Prostate gland (tissue), 2 donors: ENCODE results near the gene PEX6.

Source experiments
- CTCF ChIP-seq, 4 experiments: fragments of 200-600 bp in 2 of 4; fragments of 450-650 bp in 2 of 4; sonication (generic) in 2 of 4; IDR thresholded peaks; 1 replicate in 3 of 4; 2 replicates in 1 of 4; pipeline ENCODE4 v1.5.1; 2016 to 2019; ENCODE audit warnings: antibody characterized with exemption in 4 of 4, mild to moderate bottlenecking in 2 of 4, moderate library complexity in 2 of 4
- POLR2A ChIP-seq: fragments of 450-650 bp; IDR thresholded peaks from one replicate; pipeline ENCODE4 v1.6.1; 2016; ENCODE audit warnings: antibody characterized with exemption, mild to moderate bottlenecking

GRCh38 chr6:42969934-42970333, 9.0 kb downstream of the PEX6 start:
- TF ChIP-seq CTCF (IDR thresholded peaks at IDR 0.05) = no peak
- TF ChIP-seq POLR2A = no peak
